OCI-LY1 (cell line): ENCODE measurements around the gene ARHGAP24.
"Not testable (repeated sequence)": the region's sequence is repeated elsewhere in the genome, so short reads cannot be mapped to it uniquely, and the experiment has no call there.

ENCODE experiments used
- H2AFZ ChIP-seq: fragments of 200-600 bp; sonication (generic), shearing (Covaris generic); 2 replicates; pipeline ENCODE4 v1.6.0; 2014; ENCODE audit warnings: antibody characterized with exemption, mild to moderate bottlenecking, low read length
- H3F3A ChIP-seq: fragments of 200-600 bp; sonication (generic), shearing (Covaris generic); 2 replicates; pipeline ENCODE4 v1.6.0; 2014; ENCODE audit warnings: mild to moderate bottlenecking, antibody characterized with exemption, low read length, moderate library complexity; ENCODE audit not compliant: insufficient read depth
- H3K27ac ChIP-seq: fragments of 200-600 bp; sonication (generic); 2 replicates; pipeline ENCODE4 v1.5.1; 2014; ENCODE audit warnings: low read length, mixed run types, mild to moderate bottlenecking, low read depth; ENCODE audit not compliant: poor library complexity, severe bottlenecking
- H3K27me3 ChIP-seq: fragments of 200-600 bp; sonication (generic); 2 replicates; pipeline ENCODE4 v1.6.0; 2014; ENCODE audit warnings: antibody characterized with exemption, mild to moderate bottlenecking, low read length, moderate library complexity; ENCODE audit not compliant: insufficient read depth
- H3K36me3 ChIP-seq: fragments of 200-600 bp; sonication (generic); 2 replicates; pipeline ENCODE4 v1.6.1; 2014; ENCODE audit warnings: mild to moderate bottlenecking, antibody characterized with exemption, low read length, moderate library complexity, mixed read lengths; ENCODE audit not compliant: insufficient read depth
- H3K4me1 ChIP-seq: fragments of 200-600 bp; sonication (generic); 2 replicates; pipeline ENCODE4 v1.5.1; 2014; ENCODE audit warnings: mild to moderate bottlenecking, low read length, moderate library complexity; ENCODE audit not compliant: insufficient read depth, severe bottlenecking
- H3K4me2 ChIP-seq: fragments of 200-600 bp; sonication (generic), shearing (Covaris generic); 2 replicates; pipeline ENCODE4 v1.6.1; 2014; ENCODE audit warnings: low read length
- H3K4me3 ChIP-seq: fragments of 200-600 bp; sonication (generic); 2 replicates; pipeline ENCODE4 v1.5.1; 2014; ENCODE audit warnings: low read length, low read depth, mild to moderate bottlenecking, mixed read lengths; ENCODE audit not compliant: poor library complexity, severe bottlenecking
- H3K79me2 ChIP-seq: fragments of 200-600 bp; shearing (Covaris generic); 2 replicates; pipeline ENCODE4 v1.6.1; 2016; ENCODE audit warnings: mixed run types, low read length, mixed read lengths; ENCODE audit not compliant: insufficient read depth
- H3K9ac ChIP-seq: fragments of 200-600 bp; sonication (generic), shearing (Covaris generic); 2 replicates; pipeline ENCODE4 v1.6.1; 2014; ENCODE audit warnings: mild to moderate bottlenecking, low read length, mixed read lengths
- H3K9me2 ChIP-seq: fragments of 200-600 bp; sonication (generic), shearing (Covaris generic); 2 replicates; pipeline ENCODE4 v1.6.1; 2014; ENCODE audit warnings: low read depth, mild to moderate bottlenecking, low read length, mixed read lengths
- H3K9me3 ChIP-seq: fragments of 200-600 bp; shearing (Covaris generic); 2 replicates; pipeline ENCODE4 v1.6.1; 2014; ENCODE audit warnings: low read length, mixed read lengths
- H4K20me1 ChIP-seq: fragments of 200-600 bp; sonication (generic), shearing (Covaris generic); 2 replicates; pipeline ENCODE4 v1.6.0; 2016; ENCODE audit warnings: mild to moderate bottlenecking, low read length; ENCODE audit not compliant: insufficient read depth
- EZH2 ChIP-seq: fragments of 200-600 bp; sonication (generic), shearing (Covaris generic); IDR thresholded peaks from 2 replicates; pipeline ENCODE4 v1.8.0; 2017; ENCODE audit warnings: borderline replicate concordance, mixed run types, mild to moderate bottlenecking, antibody characterized with exemption, low read length, moderate library complexity, mixed read lengths
- TF ChIP-seq, protein P1 (sequence below): fragments of 200-600 bp; sonication (generic), shearing (Covaris generic); IDR thresholded peaks from 2 replicates; pipeline ENCODE4 v1.5.1; 2017; ENCODE audit warnings: mild to moderate bottlenecking, antibody characterized with exemption, low read length, moderate library complexity, mixed read lengths

ARHGAP24 gene

DNA sequence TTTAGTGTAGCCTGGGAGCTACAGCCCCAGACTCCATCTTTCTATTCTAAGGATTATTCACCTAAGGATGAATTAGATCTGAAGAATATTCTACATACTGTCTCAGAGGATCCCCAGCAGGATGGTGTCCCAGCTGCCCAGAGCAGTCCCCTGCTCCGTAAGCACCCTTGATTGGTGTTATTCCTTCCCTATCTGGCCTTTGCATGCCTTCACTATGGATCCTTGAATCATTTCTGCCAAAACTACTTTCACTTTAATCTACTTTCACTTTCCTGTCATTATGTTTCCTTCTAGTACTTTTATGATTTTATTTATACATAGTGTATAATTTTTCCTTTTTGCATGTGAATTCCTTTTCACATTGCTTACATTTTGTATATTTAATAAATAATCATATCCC is 39.2 kb downstream of the ARHGAP24 start:
- H3F3A ChIP-seq: no peaks in the 10 kb centered on the region
- peak overlapping the region; percentile 54 for H3K27ac ChIP-seq
- H3K9ac ChIP-seq: peak overlapping the region; percentile 15; the same call in 1 of the 2 replicates
- TF ChIP-seq, protein P1, sequence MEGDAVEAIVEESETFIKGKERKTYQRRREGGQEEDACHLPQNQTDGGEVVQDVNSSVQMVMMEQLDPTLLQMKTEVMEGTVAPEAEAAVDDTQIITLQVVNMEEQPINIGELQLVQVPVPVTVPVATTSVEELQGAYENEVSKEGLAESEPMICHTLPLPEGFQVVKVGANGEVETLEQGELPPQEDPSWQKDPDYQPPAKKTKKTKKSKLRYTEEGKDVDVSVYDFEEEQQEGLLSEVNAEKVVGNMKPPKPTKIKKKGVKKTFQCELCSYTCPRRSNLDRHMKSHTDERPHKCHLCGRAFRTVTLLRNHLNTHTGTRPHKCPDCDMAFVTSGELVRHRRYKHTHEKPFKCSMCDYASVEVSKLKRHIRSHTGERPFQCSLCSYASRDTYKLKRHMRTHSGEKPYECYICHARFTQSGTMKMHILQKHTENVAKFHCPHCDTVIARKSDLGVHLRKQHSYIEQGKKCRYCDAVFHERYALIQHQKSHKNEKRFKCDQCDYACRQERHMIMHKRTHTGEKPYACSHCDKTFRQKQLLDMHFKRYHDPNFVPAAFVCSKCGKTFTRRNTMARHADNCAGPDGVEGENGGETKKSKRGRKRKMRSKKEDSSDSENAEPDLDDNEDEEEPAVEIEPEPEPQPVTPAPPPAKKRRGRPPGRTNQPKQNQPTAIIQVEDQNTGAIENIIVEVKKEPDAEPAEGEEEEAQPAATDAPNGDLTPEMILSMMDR: no peak
- no peak for TF ChIP-seq EZH2
- no peaks in the 10 kb centered on the region for H4K20me1 ChIP-seq
- no peaks in the 10 kb centered on the region for H3K27me3 ChIP-seq
- peaks cover 77% of the 10 kb centered on the region for H3K4me1 ChIP-seq
- peak overlapping the region; percentile 55; the same call in 1 of the 2 replicates for H3K4me2 ChIP-seq
- peaks cover 5% of the 10 kb centered on the region for H3K36me3 ChIP-seq
- H3K9me3 ChIP-seq: no peaks in the 10 kb centered on the region
- no peak overlapping the region for H2AFZ ChIP-seq
- peaks cover 96% of the 10 kb centered on the region for H3K79me2 ChIP-seq
- peak overlapping the region; percentile 5 for H3K4me3 ChIP-seq
- no peaks in the 10 kb centered on the region for H3K9me2 ChIP-seq

DNA sequence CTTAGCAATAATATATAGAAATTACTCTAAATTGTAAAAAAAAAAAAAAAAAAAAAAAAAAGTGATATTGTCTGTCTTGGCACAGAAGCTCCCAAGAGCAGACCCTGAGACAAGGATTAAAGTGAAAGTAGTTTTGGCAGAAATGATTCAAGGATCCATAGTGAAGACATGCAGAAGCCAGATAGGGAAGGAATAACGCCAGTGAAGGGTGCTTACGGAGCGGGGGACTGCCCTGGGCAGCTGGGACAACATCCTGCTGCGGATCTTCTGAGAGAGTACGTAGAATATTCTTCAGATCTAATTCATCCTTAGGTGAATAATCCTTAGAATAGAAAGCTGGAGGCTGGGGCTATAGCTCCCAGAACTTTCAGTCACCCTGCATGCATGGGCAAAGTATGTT is 39.8 kb downstream of the ARHGAP24 start:
- TF ChIP-seq, protein P1: no peak
- TF ChIP-seq EZH2: no peak
- no peaks in the 10 kb centered on the region for H3K9me3 ChIP-seq
- H3K27ac ChIP-seq: no peak overlapping the region
- H3K79me2 ChIP-seq: peaks cover 96% of the 10 kb centered on the region
- H4K20me1 ChIP-seq: no peaks in the 10 kb centered on the region
- peaks cover 83% of the 10 kb centered on the region for H3K4me1 ChIP-seq
- no peak overlapping the region for H2AFZ ChIP-seq
- no peak overlapping the region for H3K4me2 ChIP-seq
- H3K9ac ChIP-seq: no peak overlapping the region
- H3K36me3 ChIP-seq: peaks cover 12% of the 10 kb centered on the region
- no peak overlapping the region for H3K4me3 ChIP-seq
- no peaks in the 10 kb centered on the region for H3F3A ChIP-seq
- no peaks in the 10 kb centered on the region for H3K27me3 ChIP-seq
- H3K9me2 ChIP-seq: no peaks in the 10 kb centered on the region

DNA sequence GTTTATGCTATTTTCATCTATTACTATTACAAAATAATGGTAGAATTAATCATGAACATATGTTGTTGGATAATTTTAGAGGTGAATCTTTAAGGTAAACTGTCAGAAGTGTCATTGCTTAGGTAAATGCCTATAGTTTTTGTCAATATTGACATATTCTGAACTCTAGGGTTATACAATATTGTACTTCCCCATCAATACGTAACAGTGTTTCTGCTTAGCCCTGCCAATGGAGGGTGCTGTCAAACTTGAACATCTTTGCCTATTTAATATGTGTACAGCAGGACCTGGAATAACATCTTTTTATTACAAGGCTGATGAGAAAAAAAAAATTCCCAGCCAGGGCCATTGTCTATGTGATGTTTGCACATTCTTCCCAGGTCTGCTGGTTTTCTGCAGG is 40.8 kb downstream of the ARHGAP24 start:
- Histone ChIP-seq H3K79me2 (peaks cover 96% of the 10 kb centered on the region), H3K4me2 (no peak overlapping the region), H3K36me3 (peaks cover 21% of the 10 kb centered on the region), H3K9ac (no peak overlapping the region), H3K4me1 (peaks cover 83% of the 10 kb centered on the region), H3K27me3 (no peaks in the 10 kb centered on the region), H2AFZ (no peak overlapping the region), H4K20me1 (no peaks in the 10 kb centered on the region), H3K27ac (peak overlapping the region; percentile 16), H3K9me3 (no peaks in the 10 kb centered on the region), H3K9me2 (no peaks in the 10 kb centered on the region), H3K4me3 (no peak overlapping the region), H3F3A (no peaks in the 10 kb centered on the region)
- no peak for TF ChIP-seq EZH2
- TF ChIP-seq, protein P1: peak; percentile 29; the same call in 1 of the 2 replicates

DNA sequence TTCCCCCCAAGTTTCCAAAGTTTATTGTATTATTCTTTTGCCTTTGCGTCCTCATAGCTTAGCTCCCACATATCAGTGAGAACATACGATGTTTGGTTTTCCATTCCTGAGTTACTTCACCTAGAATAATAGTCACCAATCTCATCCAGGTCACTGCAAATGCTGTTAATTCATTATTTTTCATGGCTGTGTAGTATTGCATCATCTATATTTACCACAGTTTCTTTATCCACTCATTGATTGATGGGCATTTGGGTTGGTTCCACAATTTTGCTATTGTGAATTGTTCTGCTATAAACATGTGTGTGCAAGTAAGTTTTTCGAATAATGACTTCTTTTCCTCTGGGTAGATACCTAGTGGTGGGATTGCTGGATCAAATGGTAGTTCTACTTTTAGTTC is 43.6 kb downstream of the ARHGAP24 start:
- Histone ChIP-seq H3K4me1 (peaks cover 69% of the 10 kb centered on the region), H3K79me2 (peaks cover 99% of the 10 kb centered on the region), H3K36me3 (peaks cover 49% of the 10 kb centered on the region)
- H3K4me3 ChIP-seq, H3K9me3 ChIP-seq, H3K27me3 ChIP-seq, H4K20me1 ChIP-seq, H2AFZ ChIP-seq, H3F3A ChIP-seq, H3K9ac ChIP-seq, H3K9me2 ChIP-seq, H3K4me2 ChIP-seq, H3K27ac ChIP-seq: not testable (repeated sequence)
